Left ventricle myocardium inferior (tissue), 1 donor: Measurements from ENCODE around the gene USP4. TPM values are rescaled to one million over a fixed set of nuclear protein-coding genes. Genes with fewer than 3 reads are reported as not detected.
A peak's percentile ranks its signal among the peaks of the same experiment; 100 is the strongest.

Source experiments
- DNase-seq: peaks from one replicate; pipeline ENCODE4 v3.0.0-alpha.2; 2020
- H3K27ac ChIP-seq: fragments of 200-600 bp; replicated peaks from 2 replicates; pipeline ENCODE4 v1.8.0; 2021
- H3K27me3 ChIP-seq: fragments of 200-600 bp; 2 replicates; pipeline ENCODE4 v1.8.0; 2021; ENCODE audit warnings: low read depth
- H3K36me3 ChIP-seq: fragments of 200-600 bp; 2 replicates; pipeline ENCODE4 v1.8.0; 2021
- H3K4me1 ChIP-seq: fragments of 200-600 bp; 2 replicates; pipeline ENCODE4 v1.8.0; 2021
- H3K4me3 ChIP-seq: fragments of 200-600 bp; 2 replicates; pipeline ENCODE4 v1.8.0; 2021; ENCODE audit warnings: mild to moderate bottlenecking, moderate library complexity
- H3K9me3 ChIP-seq: fragments of 200-600 bp; replicated peaks from 2 replicates; pipeline ENCODE4 v1.8.0; 2021
- CTCF ChIP-seq: fragments of 200-600 bp; IDR thresholded peaks from 2 replicates; pipeline ENCODE4 v1.8.0; 2021; ENCODE audit warnings: antibody characterized with exemption, mild to moderate bottlenecking, borderline replicate concordance
- intact Hi-C: fragments of 100-400 bp; cut with micrococcal nuclease; formaldehyde crosslinking; loops from one replicate; pipeline ENCODE4 v1.11.0; 2022
- total RNA-seq: library from RNA; stranded (reverse); fragmentation: NEBNext Ultra II Directional; extraction: Animal tissue kit (Norgen Biotek cat#: 25700); gene quantifications from one replicate; pipeline ENCODE4 v1.2.1, GENCODE V29; 2021
- donor health status: DM: no; HTN: yes; CAD: no; lungs with severe emphysema.

Gene USP4
- total RNA-seq, 1 donor from 2014 or later = 37.3 TPM

- no peak for TF ChIP-seq CTCF
- H3K36me3 ChIP-seq = peaks cover 21% of the 10 kb centered on the region
- H3K4me1 ChIP-seq = peaks cover 44% of the 10 kb centered on the region
- H3K9me3 ChIP-seq = no peaks in the 10 kb centered on the region
- intact Hi-C loops = loop anchor here (10.0 kb wide), 1 partner anchor 102 kb away; the partner anchor contains the start of gene KLHDC8B
- H3K27ac ChIP-seq = peak within 1 kb of the TSS; percentile 99
- peak within 1 kb of the TSS; percentile 70 for H3K4me3 ChIP-seq
- H3K27me3 ChIP-seq = no peaks in the 10 kb centered on the region
- peak; percentile 95 for DNase-seq
Observed at GRCh38 chr3:49276475-49277382, 63.1 kb downstream of the USP4 start, which contains the start of gene C3orf62. Gene C3orf62, minus strand, starts transcription at chr3:49277232. Its CDS starts 360 bp downstream, at chr3:49276872.

- peaks cover 5% of the 10 kb centered on the region for H3K36me3 ChIP-seq
- TF ChIP-seq CTCF = no peak
- H3K9me3 ChIP-seq = no peaks in the 10 kb centered on the region
- no peak for DNase-seq
- no peak overlapping the region for H3K4me3 ChIP-seq
- H3K4me1 ChIP-seq = peaks cover 33% of the 10 kb centered on the region
- H3K27me3 ChIP-seq = no peaks in the 10 kb centered on the region
- H3K27ac ChIP-seq = no peak overlapping the region
- intact Hi-C loops = loop anchor here (10.0 kb wide), 1 partner anchor 99 kb away; the partner anchor contains the start of gene KLHDC8B
Observed at GRCh38 chr3:49273825-49274532, 65.9 kb downstream of the USP4 start.

GRCh38 chr3:49271047-49271446 is 68.8 kb downstream of the USP4 start:
- Histone ChIP-seq H3K4me1 (peaks cover 23% of the 10 kb centered on the region), H3K27me3 (no peaks in the 10 kb centered on the region), H3K36me3 (peaks cover 5% of the 10 kb centered on the region), H3K4me3 (no peak overlapping the region), H3K9me3 (no peaks in the 10 kb centered on the region), H3K27ac (no peak overlapping the region)
- no peak for DNase-seq
- intact Hi-C loops = loop anchor here (10.0 kb wide), 1 partner anchor 96 kb away; the partner anchor contains the start of gene KLHDC8B
- no peak for TF ChIP-seq CTCF

- Histone ChIP-seq H3K36me3 (peaks cover 5% of the 10 kb centered on the region), H3K4me1 (peaks cover 23% of the 10 kb centered on the region), H3K4me3 (no peak overlapping the region), H3K27me3 (no peaks in the 10 kb centered on the region), H3K9me3 (no peaks in the 10 kb centered on the region), H3K27ac (no peak overlapping the region)
- intact Hi-C loops = loop anchor here (10.0 kb wide), 1 partner anchor 95 kb away; the partner anchor contains the start of gene KLHDC8B
- DNase-seq = no peak
- no peak for TF ChIP-seq CTCF
Observed at GRCh38 chr3:49270156-49270500, 69.7 kb downstream of the USP4 start.

- H3K9me3 ChIP-seq = no peaks in the 10 kb centered on the region
- no peak overlapping the region for H3K4me3 ChIP-seq
- peaks cover 5% of the 10 kb centered on the region for H3K36me3 ChIP-seq
- no peak for DNase-seq
- intact Hi-C loops = loop anchor here (10.0 kb wide), 1 partner anchor 95 kb away; the partner anchor contains the start of gene KLHDC8B
- H3K27me3 ChIP-seq = no peaks in the 10 kb centered on the region
- no peak overlapping the region for H3K27ac ChIP-seq
- no peak for TF ChIP-seq CTCF
- H3K4me1 ChIP-seq = peaks cover 23% of the 10 kb centered on the region
Observed at GRCh38 chr3:49269443-49270155, 70.3 kb downstream of the USP4 start.
